ENCODE measurements around the gene FAM20B. TPM values are rescaled to one million over a fixed set of nuclear protein-coding genes. Genes with fewer than 3 reads are reported as not detected.

Gene FAM20B
- total and polyA plus RNA-seq, 8 donors: 32.8 to 37.2 (median 35.8) TPM

- ATAC-seq: peak; percentile 94
- Histone ChIP-seq H3K4me1 (peaks cover 0 to 6% of the 10 kb centered on the region in 2 donors), H3K9me3 (no peaks in the 10 kb centered on the region), H3K36me3 (no peaks in the 10 kb centered on the region), H3K27ac (no peak overlapping the region), H3K27me3 (no peaks in the 10 kb centered on the region), H3K4me3 (no peak overlapping the region)
- intact Hi-C loops (cut with DNase I): loop anchor here in 1 of 2 donors (5.0 to 10.0 kb wide), 3 partner anchors 190 to 468 kb away; no protein-coding TSS in a partner anchor
- TF ChIP-seq CTCF (IDR thresholded peaks at IDR 0.05): peak; percentile 93 to 96
- DNase-seq: peak; percentile 52 to 82 (median 74)
Observed at GRCh38 chr1:179002552-179003345, 22.9 kb upstream of the FAM20B start.

GRCh38 chr1:179003512-179004066 lies 22.1 kb upstream of the FAM20B start:
- no peaks in the 10 kb centered on the region for H3K9me3 ChIP-seq
- no peak overlapping the region for H3K4me3 ChIP-seq
- no peak for ATAC-seq
- DNase-seq: no peak
- no peak for TF ChIP-seq CTCF (IDR thresholded peaks at IDR 0.05)
- H3K27ac ChIP-seq: no peak overlapping the region
- no peaks in the 10 kb centered on the region for H3K36me3 ChIP-seq
- peaks cover 0 to 6% of the 10 kb centered on the region in 2 donors for H3K4me1 ChIP-seq
- H3K27me3 ChIP-seq: no peaks in the 10 kb centered on the region
- intact Hi-C loops (cut with DNase I): loop anchor here in 1 of 2 donors (5.0 to 10.0 kb wide), 3 partner anchors 191 to 469 kb away; no protein-coding TSS in a partner anchor

- Histone ChIP-seq H3K27me3 (no peaks in the 10 kb centered on the region), H3K27ac (no peak overlapping the region), H3K36me3 (no peaks in the 10 kb centered on the region), H3K4me3 (no peak overlapping the region), H3K9me3 (no peaks in the 10 kb centered on the region), H3K4me1 (peaks cover 0 to 6% of the 10 kb centered on the region in 2 donors)
- TF ChIP-seq CTCF (IDR thresholded peaks at IDR 0.05): no peak
- ATAC-seq (no peak), DNase-seq (no peak)
- intact Hi-C loops (cut with DNase I): loop anchor here in 1 of 2 donors (10.0 kb wide), 1 partner anchor 472 kb away; no protein-coding TSS in a partner anchor
Observed at GRCh38 chr1:179007233-179007632, 18.5 kb upstream of the FAM20B start.

GRCh38 chr1:179010671-179011070 lies 15.0 kb upstream of the FAM20B start:
- DNase-seq: no peak
- H3K27ac ChIP-seq: no peak overlapping the region
- TF ChIP-seq CTCF (IDR thresholded peaks at IDR 0.05): no peak
- no peaks in the 10 kb centered on the region for H3K9me3 ChIP-seq
- no peaks in the 10 kb centered on the region for H3K27me3 ChIP-seq
- H3K4me3 ChIP-seq: no peak overlapping the region
- no peaks in the 10 kb centered on the region for H3K36me3 ChIP-seq
- no peaks in the 10 kb centered on the region for H3K4me1 ChIP-seq
- ATAC-seq: no peak
- intact Hi-C loops (cut with DNase I): no loop called here

GRCh38 chr1:179012038-179012437 lies 13.7 kb upstream of the FAM20B start:
- ATAC-seq: no peak
- Histone ChIP-seq H3K27me3 (no peaks in the 10 kb centered on the region), H3K9me3 (no peaks in the 10 kb centered on the region), H3K4me3 (no peak overlapping the region), H3K36me3 (no peaks in the 10 kb centered on the region), H3K4me1 (peaks cover 7 to 10% of the 10 kb centered on the region in 2 donors), H3K27ac (no peak overlapping the region)
- no peak for DNase-seq
- intact Hi-C loops (cut with DNase I): no loop called here
- no peak for TF ChIP-seq CTCF (IDR thresholded peaks at IDR 0.05)
